ENCODE results near the gene EGFL7. TPM values are rescaled to one million over a fixed set of nuclear protein-coding genes. Genes with fewer than 3 reads are reported as not detected.
"Not testable (repeated sequence)": the region's sequence is repeated elsewhere in the genome, so short reads cannot be mapped to it uniquely, and the experiment has no call there.

The EGFL7 gene
- polyA plus RNA-seq, 1 of the 3 experiments (the other 2 are of a cell fraction) = 43.0 TPM

- 29% methylated on average over 28 of the region's 31 CpGs for WGBS (ENCODE audit: low lambda C conversion rate)
- Histone ChIP-seq H3K9ac (no peak overlapping the region), H3K4me2 (no peak overlapping the region), H3K9me3 (no peaks in the 10 kb centered on the region), H3K4me3 (ENCODE audit: low read depth in 2 of 2, low read length in 1 of 2) (no peak overlapping the region; a peak in 1 of 4 replicates), H3K9me2 (no peaks in the 10 kb centered on the region), H3K27ac (ENCODE audit: low read depth in 2 of 2, low read length in 1 of 2) (no peak overlapping the region), H2AFZ (ENCODE audit: low read depth) (no peak overlapping the region), H3F3A (replicated peaks; ENCODE audit: insufficient read depth) (peaks cover 9% of the 10 kb centered on the region), H4K20me1 (ENCODE audit: insufficient read depth) (no peaks in the 10 kb centered on the region), H3K36me3 (replicated peaks in 1 of 2; ENCODE audit: control insufficient read depth in 1 of 2, insufficient read depth in 2 of 2, low read length in 1 of 2) (no peaks in the 10 kb centered on the region), H3K79me2 (ENCODE audit: insufficient read depth) (no peaks in the 10 kb centered on the region), H3K4me1 (ENCODE audit: control insufficient read depth in 1 of 2, insufficient read depth in 2 of 2, low read depth in 1 of 2, low read length in 1 of 2) (peaks cover 0 to 8% of the 10 kb centered on the region in 2 experiments; a peak in 1 of 4 replicates), H3K27me3 (ENCODE audit: insufficient read depth) (peaks cover 15% of the 10 kb centered on the region)
- TF ChIP-seq IRF3 (IDR thresholded peaks at IDR 0.05; ENCODE audit: low read depth, low read length) (no peak), CTCF (IDR thresholded peaks at IDR 0.05) (peak; percentile 84), RAD21 (IDR thresholded peaks at IDR 0.05; ENCODE audit: low read length) (peak; percentile 94), REST (IDR thresholded peaks at IDR 0.05; ENCODE audit: low read depth, low read length) (no peak), FOXM1 (IDR thresholded peaks at IDR 0.05; ENCODE audit: low read depth) (no peak), ELF1 (IDR thresholded peaks at IDR 0.05) (no peak), NRF1 (IDR thresholded peaks at IDR 0.05; ENCODE audit: low read depth, low read length) (peak; percentile 18; the same call in 1 of the 2 replicates), SMC3 (IDR thresholded peaks at IDR 0.05; ENCODE audit: low read depth, low read length) (peak; percentile 91), JUND (IDR thresholded peaks at IDR 0.05) (no peak), RXRA (IDR thresholded peaks at IDR 0.05; ENCODE audit: borderline replicate concordance, low read depth) (no peak)
- ChIA-PET CTCF (interaction anchor here (0.6 to 1.4 kb wide), 37 partner anchors 9 to 320 kb away, joined by 3 to 141 read pairs (median 4); no protein-coding TSS in a partner anchor), POLR2A (interaction anchor here (0.8 kb wide), 2 partner anchors 147 to 148 kb away, joined by 3 read pairs; no protein-coding TSS in a partner anchor)
- peak; percentile 90 for DNase-seq
These were observed 31.4 kb upstream of the EGFL7 start for GRCh38 chr9:136631038-136632000.

- H3K9ac ChIP-seq; H3K36me3 ChIP-seq (replicated peaks in 1 of 2; ENCODE audit: control insufficient read depth in 1 of 2, insufficient read depth in 2 of 2, low read length in 1 of 2); H3K9me3 ChIP-seq; H3K4me3 ChIP-seq (ENCODE audit: low read depth in 2 of 2, low read length in 1 of 2); H3F3A ChIP-seq (replicated peaks; ENCODE audit: insufficient read depth); H4K20me1 ChIP-seq (ENCODE audit: insufficient read depth); H3K27ac ChIP-seq (ENCODE audit: low read depth in 2 of 2, low read length in 1 of 2); H3K79me2 ChIP-seq (ENCODE audit: insufficient read depth); H3K4me2 ChIP-seq; H3K9me2 ChIP-seq; H2AFZ ChIP-seq (ENCODE audit: low read depth); DNase-seq; H3K4me1 ChIP-seq (ENCODE audit: control insufficient read depth in 1 of 2, insufficient read depth in 2 of 2, low read depth in 1 of 2, low read length in 1 of 2): not testable (repeated sequence)
- ChIA-PET POLR2A (interaction anchor here (0.8 kb wide), 2 partner anchors 147 to 149 kb away, joined by 3 read pairs; no protein-coding TSS in a partner anchor), CTCF (interaction anchor here (0.6 to 1.4 kb wide), 36 partner anchors 8 to 320 kb away, joined by 3 to 141 read pairs (median 4); no protein-coding TSS in a partner anchor)
- peaks cover 15% of the 10 kb centered on the region for H3K27me3 ChIP-seq (ENCODE audit: insufficient read depth)
- 49% methylated on average over 9 of the region's 13 CpGs for WGBS (ENCODE audit: low lambda C conversion rate)
These were observed 30.6 kb upstream of the EGFL7 start for GRCh38 chr9:136632072-136632471.

GRCh38 chr9:136632491-136633106, 30.1 kb upstream of the EGFL7 start:
- H4K20me1 ChIP-seq (ENCODE audit: insufficient read depth); H3F3A ChIP-seq (replicated peaks; ENCODE audit: insufficient read depth); H3K79me2 ChIP-seq (ENCODE audit: insufficient read depth); DNase-seq; H3K4me3 ChIP-seq (ENCODE audit: low read depth in 2 of 2, low read length in 1 of 2); H3K4me2 ChIP-seq; POLR2A ChIA-PET; H3K27ac ChIP-seq (ENCODE audit: low read depth in 2 of 2, low read length in 1 of 2); H3K9me2 ChIP-seq; H3K9ac ChIP-seq; H3K36me3 ChIP-seq (replicated peaks in 1 of 2; ENCODE audit: control insufficient read depth in 1 of 2, insufficient read depth in 2 of 2, low read length in 1 of 2); H3K4me1 ChIP-seq (ENCODE audit: control insufficient read depth in 1 of 2, insufficient read depth in 2 of 2, low read depth in 1 of 2, low read length in 1 of 2); H3K9me3 ChIP-seq; H2AFZ ChIP-seq (ENCODE audit: low read depth): not testable (repeated sequence)
- peaks cover 15% of the 10 kb centered on the region for H3K27me3 ChIP-seq (ENCODE audit: insufficient read depth)
- CTCF ChIA-PET = interaction anchor here (0.9 to 4.4 kb wide), 14 partner anchors 7 to 147 kb away, joined by 3 to 141 read pairs (median 6); no protein-coding TSS in a partner anchor
- 38% methylated on average over 36 of the region's 36 CpGs for WGBS (ENCODE audit: low lambda C conversion rate)

Measured in SK-N-SH (cell line).